GM23338 (cell line): Measurements from ENCODE around the gene AMZ1. TPM values are rescaled to one million over a fixed set of nuclear protein-coding genes. Genes with fewer than 3 reads are reported as not detected.
"Not testable (repeated sequence)": the region's sequence is repeated elsewhere in the genome, so short reads cannot be mapped to it uniquely, and the experiment has no call there.

ENCODE experiments used
- ATAC-seq: fragments of 200-7000 bp; cut with Tn5 transposase; 3 replicates; pipeline ENCODE4 v1.9.1; 2020
- DNase-seq: peaks from one replicate; pipeline ENCODE4 v3.0.0-alpha.2; 2015; ENCODE audit warnings: low spot score
- H2AFZ ChIP-seq: fragments of 200-600 bp; sonication (generic); 2 replicates; pipeline ENCODE4 v1.8.0; 2016; ENCODE audit warnings: antibody characterized with exemption, mild to moderate bottlenecking, moderate library complexity
- H3F3A ChIP-seq: fragments of 200-600 bp; sonication (generic); replicated peaks from 2 replicates; pipeline ENCODE4 v1.8.0; 2017; ENCODE audit warnings: antibody characterized with exemption, mixed run types, low read depth
- H3K27ac ChIP-seq: fragments of 200-600 bp; sonication (generic); 2 replicates; pipeline ENCODE4 v1.6.1; 2016; ENCODE audit warnings: low read depth
- H3K27me3 ChIP-seq: fragments of 200-600 bp; sonication (generic); 2 replicates; pipeline ENCODE4 v1.8.0; 2016; ENCODE audit warnings: mild to moderate bottlenecking, mixed run types, moderate library complexity; ENCODE audit not compliant: insufficient read depth
- H3K36me3 ChIP-seq: fragments of 200-600 bp; sonication (generic); 2 replicates; pipeline ENCODE4 v1.8.0; 2016; ENCODE audit warnings: mild to moderate bottlenecking; ENCODE audit not compliant: insufficient read depth
- H3K4me1 ChIP-seq: fragments of 200-600 bp; sonication (generic); 2 replicates; pipeline ENCODE4 v1.8.0; 2016; ENCODE audit warnings: mild to moderate bottlenecking, moderate library complexity; ENCODE audit not compliant: insufficient read depth
- H3K4me2 ChIP-seq: fragments of 200-600 bp; sonication (generic); 2 replicates; pipeline ENCODE4 v1.7.1; 2017; ENCODE audit warnings: mixed run types
- H3K4me3 ChIP-seq: fragments of 200-600 bp; sonication (generic); 2 replicates; pipeline ENCODE4 v1.6.1; 2016; ENCODE audit warnings: mixed run types
- H3K79me2 ChIP-seq: fragments of 200-600 bp; sonication (generic); replicated peaks from 2 replicates; pipeline ENCODE4 v1.8.0; 2017; ENCODE audit warnings: mild to moderate bottlenecking; ENCODE audit not compliant: insufficient read depth
- H3K9me2 ChIP-seq: fragments of 200-600 bp; sonication (generic); 2 replicates; pipeline ENCODE4 v1.8.0; 2017; ENCODE audit not compliant: insufficient read depth
- H4K20me1 ChIP-seq: fragments of 200-600 bp; sonication (generic); replicated peaks from 2 replicates; pipeline ENCODE4 v1.8.0; 2017; ENCODE audit warnings: mild to moderate bottlenecking; ENCODE audit not compliant: insufficient read depth
- H3K27ac Mint-ChIP-seq: 2 replicates; pipeline ENCODE4 v1.8.0; 2020; ENCODE audit warnings: inconsistent platforms, mild to moderate bottlenecking, moderate library complexity, mixed read lengths
- H3K27me3 Mint-ChIP-seq: 3 replicates; pipeline ENCODE4 v1.8.0; 2022; ENCODE audit warnings: low read depth, mild to moderate bottlenecking, moderate library complexity, mixed read lengths, inconsistent platforms; ENCODE audit not compliant: insufficient read depth, poor library complexity
- H3K36me3 Mint-ChIP-seq: 3 replicates; pipeline ENCODE4 v1.8.0; 2021; ENCODE audit warnings: low read depth, mild to moderate bottlenecking, inconsistent platforms, moderate library complexity, mixed read lengths
- H3K4me1 Mint-ChIP-seq: 3 replicates; pipeline ENCODE4 v1.8.0; 2020; ENCODE audit warnings: mild to moderate bottlenecking, inconsistent platforms, mixed read lengths
- H3K4me3 Mint-ChIP-seq: 3 replicates; pipeline ENCODE4 v1.8.0; 2021; ENCODE audit warnings: moderate library complexity, mild to moderate bottlenecking, inconsistent platforms, mixed read lengths
- H3K9me3 Mint-ChIP-seq: 3 replicates; pipeline ENCODE4 v1.8.0; 2020; ENCODE audit warnings: moderate library complexity, mild to moderate bottlenecking, inconsistent platforms, mixed read lengths
- CREB1 ChIP-seq: fragments of 250-450 bp; sonication (Bioruptor Pico); IDR thresholded peaks from 2 replicates; pipeline ENCODE4 v1.5.0; 2020; ENCODE audit warnings: low read depth, mild to moderate bottlenecking, moderate library complexity
- NANOG ChIP-seq: IDR thresholded peaks from 2 replicates; pipeline ENCODE4 v1.6.1; 2016; ENCODE audit warnings: antibody characterized with exemption, borderline replicate concordance
- STAT1 ChIP-seq: IDR thresholded peaks from one replicate; pipeline ENCODE4 v1.6.1; 2016; ENCODE audit warnings: antibody characterized with exemption; ENCODE audit not compliant: unreplicated experiment
- polyA plus RNA-seq: library from polyadenylated mRNA; unstranded; fragments of >200 nt; fragmentation: Nextera tagmentation; extraction: Ambion mirVana; gene quantifications from 2 replicates; pipeline ENCODE4 v1.2.1, GENCODE V29; 2016
- total RNA-seq: library from RNA; depleted of rRNA; stranded (reverse); fragments of >200 nt; shearing (Covaris generic); gene quantifications from 2 replicates; pipeline ENCODE4 v1.2.3, GENCODE V29; 2014
- TF ChIP-seq, protein P1 (sequence below): IDR thresholded peaks from 2 replicates; pipeline ENCODE4 v1.6.1; 2016; ENCODE audit warnings: antibody characterized with exemption

The AMZ1 gene
- total and polyA plus RNA-seq, 2 experiments from 2014 or later = 0.73 to 4.5 TPM

DNA sequence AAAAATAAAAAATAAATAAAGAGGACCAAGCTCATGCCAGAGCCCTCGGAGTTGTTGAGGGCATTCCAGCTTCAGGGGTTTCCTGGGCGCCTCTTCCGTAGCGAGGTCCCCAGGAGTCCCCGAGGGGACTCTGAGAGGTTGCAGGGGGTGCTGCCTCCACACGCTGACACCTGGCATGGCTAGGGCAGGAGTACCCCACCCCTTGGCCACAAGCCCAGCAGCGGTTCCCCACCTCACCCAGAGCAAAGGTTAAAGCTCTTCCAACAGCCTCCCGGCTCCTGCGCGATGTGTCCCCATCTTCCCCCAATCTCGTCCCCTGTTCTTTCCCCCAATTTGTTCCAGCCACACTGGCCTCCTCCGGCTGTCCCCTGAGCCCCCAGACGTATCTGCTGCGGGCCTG is 4.5 kb downstream of the AMZ1 start (continued):
- no peak for TF ChIP-seq NANOG
- TF ChIP-seq STAT1 = no peak

DNA sequence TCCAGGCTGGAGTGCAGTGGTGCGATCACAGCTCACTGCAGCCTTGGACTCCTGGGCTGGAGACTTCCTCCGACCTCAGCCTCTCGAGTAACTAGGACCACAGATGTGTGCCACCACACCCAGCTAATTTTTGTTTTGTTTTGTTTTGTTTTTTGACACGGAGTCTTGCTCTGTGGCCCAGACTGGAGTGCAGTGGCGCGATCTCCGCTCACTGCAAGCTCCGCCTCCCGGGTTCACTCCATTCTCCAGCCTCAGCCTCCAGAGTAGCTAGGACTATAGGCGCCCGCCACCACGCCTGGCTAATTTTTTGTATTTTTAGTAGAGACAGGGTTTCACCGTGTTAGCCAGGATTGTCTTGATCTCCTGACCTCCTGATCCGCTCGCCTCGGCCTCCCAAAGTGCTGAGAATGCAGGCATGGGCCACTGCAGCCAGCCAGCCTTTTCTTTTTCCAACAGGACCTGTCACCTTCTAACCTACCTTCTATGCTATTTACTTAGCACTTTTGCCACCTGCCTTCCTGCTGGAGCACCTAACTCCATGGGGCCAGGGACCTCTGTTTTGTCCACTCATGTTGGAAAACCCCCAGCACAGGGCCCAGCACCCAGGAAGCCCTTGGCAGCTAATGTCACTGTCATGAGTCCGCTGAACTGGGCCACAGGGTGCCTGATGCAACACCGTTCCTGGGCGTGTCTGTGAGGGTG is 5.6 kb downstream of the AMZ1 start:
- peaks cover 11% of the 10 kb centered on the region for H3K27me3 ChIP-seq
- not testable (repeated sequence) for H3K4me3 Mint-ChIP-seq

DNA sequence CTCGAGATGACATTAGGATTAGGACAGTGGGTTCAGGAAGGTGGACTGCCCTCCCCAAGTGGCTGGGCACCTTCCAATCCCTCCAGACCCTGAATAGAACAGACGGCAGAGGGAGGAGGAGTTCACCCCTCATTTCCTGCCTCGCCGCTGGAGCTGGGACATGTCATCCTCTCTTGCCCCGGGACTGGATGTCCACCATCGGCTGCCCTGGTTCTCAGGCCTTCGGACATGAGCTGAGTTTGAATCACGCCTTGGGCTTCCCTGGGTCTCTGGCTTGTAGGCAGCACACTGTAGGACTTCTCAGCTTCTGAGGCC is 6.1 kb downstream of the AMZ1 start:
- H3K4me1 Mint-ChIP-seq, H3K9me3 Mint-ChIP-seq, H3K4me3 ChIP-seq, H3K4me1 ChIP-seq, H3K27me3 ChIP-seq, H3K79me2 ChIP-seq, H3K9me2 ChIP-seq, H3F3A ChIP-seq, H3K27ac Mint-ChIP-seq, ATAC-seq, H3K36me3 Mint-ChIP-seq, H3K36me3 ChIP-seq, DNase-seq, H3K4me3 Mint-ChIP-seq, H2AFZ ChIP-seq, H4K20me1 ChIP-seq, H3K27ac ChIP-seq, H3K4me2 ChIP-seq: not testable (repeated sequence)
- peaks cover 15% of the 10 kb centered on the region for H3K27me3 Mint-ChIP-seq

More for the DNA sequence above, 5.6 kb downstream of the AMZ1 start:
- H4K20me1 ChIP-seq, H3K36me3 ChIP-seq, H2AFZ ChIP-seq, H3K9me3 Mint-ChIP-seq, ATAC-seq, H3K4me2 ChIP-seq, H3F3A ChIP-seq, DNase-seq, H3K79me2 ChIP-seq, H3K4me1 ChIP-seq, H3K27ac Mint-ChIP-seq, H3K27ac ChIP-seq, H3K9me2 ChIP-seq, H3K4me3 ChIP-seq, H3K36me3 Mint-ChIP-seq: not testable (repeated sequence)
- H3K4me1 Mint-ChIP-seq = peaks cover 12% of the 10 kb centered on the region
- peaks cover 17% of the 10 kb centered on the region for H3K27me3 Mint-ChIP-seq

DNA sequence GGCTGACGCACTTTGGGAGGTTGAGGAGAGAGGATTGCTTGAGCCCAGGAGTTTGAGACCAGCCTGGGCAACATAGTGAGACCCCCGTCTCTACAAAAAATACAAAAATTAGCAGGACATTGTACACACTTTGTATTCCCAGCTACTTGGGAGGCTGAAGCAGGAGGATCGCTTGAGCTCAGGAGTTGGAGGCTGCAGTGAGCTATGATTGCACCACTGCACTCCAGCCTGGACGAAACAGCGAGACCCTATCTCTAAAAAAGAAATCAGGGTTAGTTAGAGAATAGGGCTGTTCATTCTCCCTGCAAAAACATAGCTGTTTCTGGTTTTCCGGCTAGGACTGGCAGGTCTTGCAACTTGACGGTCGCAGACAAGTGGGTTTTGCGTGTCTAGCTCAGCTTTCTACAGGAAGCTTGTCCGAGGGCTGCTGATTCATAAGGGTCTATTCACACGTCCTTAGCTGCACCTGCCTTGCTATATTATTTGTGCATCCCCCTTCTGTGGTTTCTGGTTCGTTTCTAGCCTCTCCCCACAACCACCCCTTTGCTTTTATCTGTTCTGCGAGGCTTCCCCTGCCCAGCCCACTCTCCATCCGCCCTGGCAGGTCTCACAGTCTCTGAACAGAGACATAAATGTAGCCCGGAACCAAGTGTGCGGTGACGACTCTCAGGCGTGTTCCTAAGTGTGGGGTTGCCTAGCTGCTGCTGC is 10.7 kb downstream of the AMZ1 start:
- Mint-ChIP-seq H3K27ac (no peak overlapping the region), H3K9me3 (no peaks in the 10 kb centered on the region), H3K4me3 (no peak overlapping the region), H3K4me1 (peaks cover 3% of the 10 kb centered on the region), H3K27me3 (peaks cover 13% of the 10 kb centered on the region), H3K36me3 (no peaks in the 10 kb centered on the region)
- no peaks in the 10 kb centered on the region for H3K79me2 ChIP-seq
- no peak overlapping the region for H2AFZ ChIP-seq
- H3K27ac ChIP-seq = no peak overlapping the region
- no peaks in the 10 kb centered on the region; the same call in 1 of the 2 replicates for H4K20me1 ChIP-seq
- ATAC-seq (no peak), DNase-seq (no peak)
- H3F3A ChIP-seq = no peaks in the 10 kb centered on the region
- H3K4me3 ChIP-seq = no peak overlapping the region
- H3K4me2 ChIP-seq = no peak overlapping the region
- no peaks in the 10 kb centered on the region for H3K36me3 ChIP-seq
- H3K9me2 ChIP-seq = no peaks in the 10 kb centered on the region
- no peaks in the 10 kb centered on the region for H3K27me3 ChIP-seq
- H3K4me1 ChIP-seq = no peaks in the 10 kb centered on the region
- TF ChIP-seq CREB1 (CRISPR knock-in tag) = no peak
- TF ChIP-seq, protein P1, sequence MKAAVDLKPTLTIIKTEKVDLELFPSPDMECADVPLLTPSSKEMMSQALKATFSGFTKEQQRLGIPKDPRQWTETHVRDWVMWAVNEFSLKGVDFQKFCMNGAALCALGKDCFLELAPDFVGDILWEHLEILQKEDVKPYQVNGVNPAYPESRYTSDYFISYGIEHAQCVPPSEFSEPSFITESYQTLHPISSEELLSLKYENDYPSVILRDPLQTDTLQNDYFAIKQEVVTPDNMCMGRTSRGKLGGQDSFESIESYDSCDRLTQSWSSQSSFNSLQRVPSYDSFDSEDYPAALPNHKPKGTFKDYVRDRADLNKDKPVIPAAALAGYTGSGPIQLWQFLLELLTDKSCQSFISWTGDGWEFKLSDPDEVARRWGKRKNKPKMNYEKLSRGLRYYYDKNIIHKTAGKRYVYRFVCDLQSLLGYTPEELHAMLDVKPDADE = no peak
